GM19438 (cell line): Measurements from ENCODE around the gene SPATA1.

ENCODE experiments used
- ATAC-seq: cut with Tn5 transposase; IDR thresholded peaks from one replicate; pipeline ENCODE4 v1.9.1; 2021; ENCODE audit warnings: low read depth; ENCODE audit not compliant: unreplicated experiment

SPATA1 gene

DNA sequence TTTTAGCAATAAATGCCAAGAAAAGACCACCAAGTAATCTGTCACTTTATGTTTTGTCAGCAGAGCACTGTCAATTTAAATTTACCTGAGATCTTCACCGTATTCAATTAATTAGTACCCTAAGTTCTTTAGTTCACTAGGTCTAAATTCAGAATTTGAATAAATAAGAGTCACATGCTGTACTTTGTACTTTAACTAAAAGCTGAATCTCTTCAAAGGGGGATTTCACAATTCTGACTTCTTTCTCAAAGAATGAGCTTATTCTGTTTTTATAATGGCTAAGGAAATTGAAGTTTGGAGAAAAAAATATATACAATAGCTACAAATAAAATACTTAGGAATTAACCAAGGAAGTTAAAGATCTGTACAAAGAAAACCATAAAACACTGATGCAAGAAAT is 2.3 kb downstream of the SPATA1 start:
- no peak for ATAC-seq

DNA sequence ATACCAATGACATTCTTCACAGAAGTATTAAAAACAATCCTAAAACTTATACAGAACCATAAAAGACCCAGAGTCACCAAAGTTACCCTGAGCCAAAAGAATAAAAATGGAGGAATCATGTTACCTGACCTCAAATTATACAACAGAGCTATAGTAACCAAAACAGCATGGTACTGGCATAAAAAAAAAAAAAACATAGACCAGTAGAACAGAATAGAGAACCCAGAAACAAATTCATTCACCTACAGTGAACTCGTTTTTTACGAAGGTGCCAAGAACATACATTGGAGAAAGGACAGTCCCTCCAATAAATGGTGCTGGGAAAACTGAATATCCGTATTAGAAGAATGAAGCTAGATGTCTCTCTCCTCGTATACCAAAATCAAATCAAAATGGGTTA is 2.8 kb downstream of the SPATA1 start:
- ATAC-seq = no peak

DNA sequence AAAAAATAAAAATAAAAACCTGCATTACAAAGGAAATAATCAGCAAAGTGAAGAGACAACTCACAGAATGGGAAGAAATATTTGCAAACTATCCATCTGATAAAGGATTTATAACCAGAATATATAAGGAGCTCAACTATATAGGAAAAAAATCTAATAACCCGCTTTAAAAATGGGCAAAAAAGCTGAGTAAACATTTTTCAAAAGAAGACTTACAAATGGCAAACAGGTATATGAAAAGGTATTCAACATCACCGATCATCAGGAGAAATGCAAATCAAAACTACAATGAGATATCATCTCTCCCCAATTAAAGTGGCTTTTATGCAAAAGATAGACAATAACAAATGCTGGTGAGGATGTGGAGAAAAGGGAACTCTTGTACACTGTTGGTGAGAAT is 4.0 kb downstream of the SPATA1 start:
- ATAC-seq = no peak

- no peak for ATAC-seq
Observed at GRCh38 chr1:84510668-84511067, 4.5 kb downstream of the SPATA1 start.

- no peak for ATAC-seq
Observed at GRCh38 chr1:84524590-84524989, 18.4 kb downstream of the SPATA1 start.

GRCh38 chr1:84525779-84526178 is 19.6 kb downstream of the SPATA1 start:
- ATAC-seq = no peak

DNA sequence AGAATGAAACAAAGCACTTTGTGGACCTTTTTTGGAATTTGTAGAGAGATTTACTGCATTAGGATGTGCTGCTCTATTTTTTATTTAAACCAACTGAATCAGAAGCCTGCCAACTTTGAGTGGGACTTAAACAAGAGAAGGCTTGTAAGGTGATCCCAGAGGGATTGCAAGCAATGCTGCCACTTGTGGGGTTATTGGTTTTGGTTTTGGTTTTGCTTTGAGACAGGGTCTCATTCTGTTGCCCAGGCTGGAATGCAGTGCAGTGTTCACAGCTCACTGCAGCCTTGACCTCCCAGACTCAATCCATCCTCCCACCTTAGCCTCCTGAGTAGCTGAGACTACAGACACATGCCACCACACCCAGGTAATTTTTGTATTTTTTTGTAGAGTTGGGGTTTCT is 32.4 kb downstream of the SPATA1 start:
- peak; percentile 78 for ATAC-seq

DNA sequence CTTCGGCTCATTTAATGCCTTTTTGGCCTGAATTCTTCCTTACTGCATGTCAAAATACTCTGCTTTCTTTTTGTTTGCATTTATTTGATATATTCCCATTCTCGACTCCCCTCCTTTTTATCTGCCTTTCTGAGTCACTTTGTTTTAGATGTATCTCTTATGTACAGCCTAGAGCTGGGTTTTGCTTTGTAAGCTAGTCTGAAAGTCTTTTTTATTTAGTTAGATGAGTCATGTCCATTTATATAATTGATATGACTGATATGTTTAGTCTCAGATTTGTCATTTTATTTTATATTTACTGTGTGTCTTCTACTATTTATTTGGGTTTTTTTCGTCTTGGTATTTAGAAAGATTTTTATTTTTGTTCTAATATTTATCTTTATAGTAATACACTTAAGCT is 33.8 kb downstream of the SPATA1 start:
- ATAC-seq = no peak

- ATAC-seq = no peak
Observed at GRCh38 chr1:84540759-84541158, 34.6 kb downstream of the SPATA1 start.

- ATAC-seq = no peak
Observed at GRCh38 chr1:84541679-84542078, 35.5 kb downstream of the SPATA1 start.

DNA sequence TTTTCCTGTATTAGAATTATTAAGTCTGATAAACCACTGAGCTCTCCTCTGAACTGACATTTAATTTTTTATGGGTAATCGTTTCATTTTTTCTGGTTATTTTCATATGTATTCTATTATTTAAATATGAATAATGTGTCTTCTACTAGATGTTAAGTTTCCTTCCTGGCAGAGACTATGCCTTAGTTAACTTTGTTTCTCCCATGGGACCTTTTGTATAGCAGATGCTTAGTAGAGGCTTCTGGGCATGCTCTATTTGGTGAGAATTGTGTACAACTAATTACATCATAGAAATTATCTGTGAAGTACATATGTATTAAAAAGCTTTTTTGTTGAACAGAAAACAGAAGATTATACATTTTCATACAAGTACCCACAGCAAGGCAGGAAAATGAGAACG is 44.6 kb downstream of the SPATA1 start:
- ATAC-seq = no peak

- no peak for ATAC-seq
Observed at GRCh38 chr1:84569216-84569615, 63.0 kb downstream of the SPATA1 start.

DNA sequence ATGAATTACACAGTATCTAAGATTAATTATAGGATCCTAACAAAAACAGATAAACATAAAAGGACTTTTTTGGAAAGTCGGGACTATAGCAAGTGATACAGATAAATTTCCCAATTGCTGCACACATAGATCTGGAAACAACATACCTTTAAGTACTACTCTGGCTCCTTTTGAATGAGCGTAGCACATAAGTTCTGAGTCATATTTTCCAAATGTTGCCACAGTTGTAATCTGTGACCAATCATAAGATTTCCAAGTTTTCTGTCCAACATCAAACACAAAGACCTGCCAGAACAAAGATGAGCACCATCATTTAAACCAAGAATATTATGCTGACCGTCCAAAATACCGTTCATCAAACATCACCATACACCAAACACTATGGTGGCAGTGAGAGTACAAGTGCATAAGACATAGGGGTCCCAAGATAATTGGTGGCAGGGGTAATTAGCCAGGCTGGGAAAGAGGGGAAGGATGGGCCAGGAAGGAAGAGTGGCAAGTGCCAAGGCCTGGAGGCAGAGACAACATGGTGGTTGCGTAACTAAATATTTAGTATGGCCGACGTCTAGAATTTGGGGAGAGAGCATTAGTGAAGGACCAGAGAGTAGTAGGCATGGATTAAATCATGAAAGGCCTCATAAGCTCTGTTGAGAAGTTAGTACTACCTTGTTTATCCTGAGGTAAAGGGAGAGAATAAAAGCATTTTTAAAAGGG is 64.4 kb downstream of the SPATA1 start:
- no peak for ATAC-seq

DNA sequence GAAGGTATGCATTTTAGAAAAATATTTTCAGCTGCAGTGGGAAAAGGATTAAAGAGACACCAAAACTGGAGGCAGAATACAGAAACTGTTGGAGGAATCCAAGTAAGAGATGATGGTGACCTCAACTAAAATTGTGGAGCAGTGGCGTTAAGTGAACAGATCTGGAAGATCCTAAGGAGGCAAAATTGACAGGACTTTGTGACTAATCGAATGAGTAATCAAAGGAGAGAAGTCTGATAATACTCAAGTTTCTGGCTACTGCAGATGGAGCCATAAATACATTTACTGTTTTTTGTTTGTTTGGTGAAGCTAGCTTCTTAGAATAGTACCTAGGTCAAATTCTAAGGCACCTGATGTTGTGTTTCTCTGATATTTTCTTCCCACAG is 65.0 kb downstream of the SPATA1 start:
- no peak for ATAC-seq

- no peak for ATAC-seq
Observed at GRCh38 chr1:84573481-84573966, 67.3 kb downstream of the SPATA1 start.

- ATAC-seq = peak; percentile 83
Observed at GRCh38 chr1:84573967-84574842, 68.0 kb downstream of the SPATA1 start, which contains the start of gene CTBS. Gene CTBS (minus strand): TSS chr1:84574440. CDS start chr1:84574415, 25 bp downstream.

DNA sequence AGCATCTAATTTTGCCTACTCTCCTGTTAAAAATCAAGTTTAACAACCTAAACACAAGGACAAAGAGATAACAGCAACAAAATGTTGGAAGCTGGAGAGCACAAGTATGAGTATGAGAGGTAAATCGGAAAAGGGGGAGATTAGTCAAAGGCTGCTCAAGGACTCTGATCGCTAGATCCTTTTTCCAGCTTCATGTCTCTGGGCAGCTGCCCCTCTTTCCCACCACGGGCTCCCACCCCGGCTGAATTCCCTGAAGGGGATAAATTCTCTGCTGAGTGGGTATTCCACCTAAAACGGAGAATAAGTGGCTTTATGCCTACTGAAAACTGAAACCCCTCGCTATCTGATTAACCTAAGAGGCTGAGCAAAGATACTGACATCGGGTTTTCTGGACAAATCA is 68.8 kb downstream of the SPATA1 start:
- no peak for ATAC-seq

GRCh38 chr1:84581648-84582047 is 75.5 kb downstream of the SPATA1 start:
- ATAC-seq = no peak

GRCh38 chr1:84582802-84583587 is 76.8 kb downstream of the SPATA1 start:
- no peak for ATAC-seq

- no peak for ATAC-seq
Observed at GRCh38 chr1:84583648-84584047, 77.5 kb downstream of the SPATA1 start.

GRCh38 chr1:84584126-84584525 is 77.9 kb downstream of the SPATA1 start:
- no peak for ATAC-seq
